Ectodermal cell (in vitro differentiated cells): ENCODE measurements around the gene ABHD5. TPM values are rescaled to one million over a fixed set of nuclear protein-coding genes. Genes with fewer than 3 reads are reported as not detected.
"Not testable (repeated sequence)": the region's sequence is repeated elsewhere in the genome, so short reads cannot be mapped to it uniquely, and the experiment has no call there.

Experiments used
- H3K27ac ChIP-seq: 2 replicates; pipeline ENCODE4 v1.7.0; 2013; ENCODE audit warnings: mild to moderate bottlenecking, low read depth, low read length; ENCODE audit not compliant: insufficient read depth, poor library complexity, severe bottlenecking
- H3K27me3 ChIP-seq: 2 replicates; pipeline ENCODE4 v1.7.0; 2013; ENCODE audit warnings: mild to moderate bottlenecking, low read length; ENCODE audit not compliant: insufficient read depth, control insufficient read depth, poor library complexity, severe bottlenecking
- H3K36me3 ChIP-seq: one replicate; pipeline ENCODE4 v1.7.0; 2013; ENCODE audit warnings: low read length; ENCODE audit not compliant: control insufficient read depth, insufficient read depth
- H3K4me1 ChIP-seq: one replicate; pipeline ENCODE4 v1.7.0; 2013; ENCODE audit warnings: low read length; ENCODE audit not compliant: control insufficient read depth, insufficient read depth
- H3K4me3 ChIP-seq: 2 replicates; pipeline ENCODE4 v1.7.0; 2013; ENCODE audit warnings: low read depth, low read length, control low read depth; ENCODE audit not compliant: insufficient read depth
- H3K9me3 ChIP-seq: 2 replicates; pipeline ENCODE4 v1.7.0; 2013; ENCODE audit warnings: mild to moderate bottlenecking, low read length, moderate library complexity; ENCODE audit not compliant: control insufficient read depth
- WGBS, 2 experiments: methylation state at CpG; one replicate each; pipeline ENCODE4 v1.1.7; 2013; ENCODE audit warnings: missing lambda C conversion rate in 2 of 2; 5-methylcytosine and 5-hydroxymethylcytosine counted together
- polyA plus RNA-seq, 4 experiments: library from polyadenylated mRNA; stranded (reverse); fragments of 50-300 nt; gene quantifications; one replicate each; pipeline ENCODE4 v1.2.3, GENCODE V29; 2013

The ABHD5 gene
- polyA plus RNA-seq (2013, experiment 1 of 4): 12.6 TPM
- polyA plus RNA-seq (2013, experiment 2 of 4): 10.3 TPM
- 9.9 TPM for polyA plus RNA-seq (2013, experiment 3 of 4)
- polyA plus RNA-seq (2013, experiment 4 of 4): 7.3 TPM

GRCh38 chr3:43690400-43691119, at the start of gene ABHD5:
Gene ABHD5 (plus strand): TSS chr3:43690938. CDS start chr3:43690993, 55 bp downstream.
- H3K4me1 ChIP-seq: no peaks in the 10 kb centered on the region
- H3K36me3 ChIP-seq: no peaks in the 10 kb centered on the region
- H3K27ac ChIP-seq: peak within 1 kb of the TSS; percentile 30
- H3K9me3 ChIP-seq: no peaks in the 10 kb centered on the region
- peak within 1 kb of the TSS; percentile 76 for H3K4me3 ChIP-seq
- 1% methylated on average over 71 of the region's 71 CpGs for WGBS, 2 experiments
- H3K27me3 ChIP-seq: peaks cover 8% of the 10 kb centered on the region

- no peaks in the 10 kb centered on the region for H3K9me3 ChIP-seq
- WGBS, 2 experiments: 89 to 90% methylated on average over 4 of the region's 4 CpGs
- H3K4me3 ChIP-seq: no peak overlapping the region
- H3K4me1 ChIP-seq: no peaks in the 10 kb centered on the region
- H3K36me3 ChIP-seq: no peaks in the 10 kb centered on the region
- H3K27me3 ChIP-seq: no peaks in the 10 kb centered on the region
- H3K27ac ChIP-seq: no peak overlapping the region
These were observed 49.2 kb upstream of the ABHD5 start for GRCh38 chr3:43641306-43642114.

- Histone ChIP-seq H3K4me3 (no peak overlapping the region), H3K36me3 (no peaks in the 10 kb centered on the region), H3K9me3 (no peaks in the 10 kb centered on the region), H3K27ac (no peak overlapping the region), H3K27me3 (no peaks in the 10 kb centered on the region), H3K4me1 (no peaks in the 10 kb centered on the region)
- WGBS, 2 experiments: 72% methylated on average over 2 of the region's 2 CpGs
These were observed 46.3 kb upstream of the ABHD5 start for GRCh38 chr3:43644443-43644842.

DNA sequence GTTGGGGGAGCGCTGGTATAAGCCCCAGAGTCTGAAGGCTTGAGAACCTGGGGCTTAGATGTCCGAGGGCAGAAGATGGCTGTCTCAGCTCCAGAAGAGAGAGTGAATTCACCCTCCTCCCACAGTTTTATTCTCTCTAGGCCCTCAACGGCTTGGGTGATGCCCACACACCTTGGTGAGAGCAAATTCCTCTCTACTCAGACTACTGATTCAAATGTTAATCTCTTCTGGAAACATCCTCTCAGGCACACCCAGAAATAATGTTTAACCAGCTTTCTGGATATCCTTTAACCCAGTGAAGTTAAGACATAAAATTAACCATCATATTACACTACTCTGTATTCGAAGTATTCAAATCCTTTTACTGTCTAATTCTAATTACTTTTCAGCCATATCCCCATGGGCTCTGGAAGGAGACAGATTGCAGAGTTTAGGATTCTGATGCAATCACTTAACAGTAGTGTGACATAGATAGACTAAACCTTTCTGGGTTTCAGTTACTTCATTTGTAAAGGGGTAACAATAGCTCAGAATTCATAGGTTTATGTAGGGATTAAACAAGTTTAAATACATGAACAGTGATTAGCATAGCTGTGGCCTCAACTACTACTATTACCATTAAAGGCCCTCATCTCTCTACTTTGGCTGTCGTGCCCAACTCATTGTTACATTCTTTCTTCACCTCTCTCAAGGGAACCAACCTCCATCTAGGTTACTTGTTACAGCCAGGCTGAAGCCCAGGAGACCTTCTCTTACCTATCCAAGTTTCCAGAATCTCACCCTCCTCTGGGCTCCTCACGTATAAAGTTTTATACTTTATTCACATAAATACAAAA, 43.2 kb upstream of the ABHD5 start:
- no peaks in the 10 kb centered on the region for H3K36me3 ChIP-seq
- H3K4me1 ChIP-seq: no peaks in the 10 kb centered on the region
- H3K9me3 ChIP-seq: no peaks in the 10 kb centered on the region
- 70 to 81% methylated on average over 6 of the region's 6 CpGs for WGBS, 2 experiments
- H3K27me3 ChIP-seq: no peaks in the 10 kb centered on the region
- H3K27ac ChIP-seq: no peak overlapping the region
- H3K4me3 ChIP-seq: no peak overlapping the region

DNA sequence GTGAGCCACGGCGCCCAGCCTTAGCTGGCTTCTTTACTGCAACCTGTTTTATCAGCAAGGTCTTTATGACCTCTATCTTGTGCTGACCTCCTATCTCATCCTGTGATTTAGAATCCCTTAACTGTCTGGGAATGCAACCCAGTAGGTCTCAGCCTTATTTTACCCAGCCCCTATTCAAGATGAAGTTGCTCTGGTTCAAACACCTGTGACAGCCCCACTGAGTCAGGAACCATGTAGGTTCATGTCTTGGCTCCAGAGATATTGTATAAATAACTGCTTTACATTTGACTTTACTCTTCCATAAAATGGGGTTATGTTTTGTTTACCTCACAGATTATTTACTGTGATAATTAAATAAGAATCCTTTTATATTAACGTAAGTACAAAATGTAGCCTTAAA, 41.8 kb upstream of the ABHD5 start:
- no peaks in the 10 kb centered on the region for H3K27me3 ChIP-seq
- H3K36me3 ChIP-seq: no peaks in the 10 kb centered on the region
- H3K27ac ChIP-seq: no peak overlapping the region
- H3K9me3 ChIP-seq: no peaks in the 10 kb centered on the region
- H3K4me3 ChIP-seq: no peak overlapping the region
- H3K4me1 ChIP-seq: no peaks in the 10 kb centered on the region
- 96 to 97% methylated on average over 2 of the region's 3 CpGs for WGBS, 2 experiments

DNA sequence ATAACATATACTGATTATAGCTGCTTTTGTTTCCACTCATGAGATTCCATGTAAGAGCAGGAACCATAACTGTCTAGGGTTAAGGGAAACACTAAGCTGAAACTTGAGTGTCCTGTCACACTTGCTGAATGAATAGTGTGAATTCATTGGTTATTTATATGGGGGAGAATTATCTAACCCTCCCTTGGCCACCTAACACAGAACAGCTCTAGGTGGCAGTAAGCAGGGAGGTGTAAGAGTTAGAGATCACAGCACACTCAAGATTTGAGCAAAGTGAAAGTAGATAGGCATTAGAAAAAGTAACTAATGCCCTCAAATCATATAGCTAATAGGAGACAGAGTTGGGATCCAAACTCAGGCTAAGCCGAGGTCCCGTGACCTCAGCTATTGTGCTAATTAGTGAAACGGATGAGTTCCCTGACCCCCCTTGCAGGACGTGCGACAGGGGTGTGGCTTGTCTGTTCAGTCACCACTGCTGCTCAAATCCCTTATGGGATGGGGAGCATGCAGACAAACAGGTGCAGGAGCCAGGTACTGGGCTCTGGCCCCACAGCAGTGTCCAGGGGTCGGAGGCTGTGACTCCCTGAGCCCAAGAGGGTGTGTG, 41.3 kb upstream of the ABHD5 start:
- Histone ChIP-seq H3K36me3 (no peaks in the 10 kb centered on the region), H3K4me1 (no peaks in the 10 kb centered on the region), H3K27me3 (no peaks in the 10 kb centered on the region), H3K27ac (no peak overlapping the region), H3K4me3 (no peak overlapping the region), H3K9me3 (no peaks in the 10 kb centered on the region)
- WGBS, 2 experiments: 49 to 57% methylated on average over 6 of the region's 6 CpGs

- no peaks in the 10 kb centered on the region for H3K4me1 ChIP-seq
- H3K9me3 ChIP-seq: no peaks in the 10 kb centered on the region
- WGBS, 2 experiments: 77 to 95% methylated on average over 1 of the region's 1 CpG
- no peaks in the 10 kb centered on the region for H3K36me3 ChIP-seq
- no peak overlapping the region for H3K4me3 ChIP-seq
- H3K27ac ChIP-seq: no peak overlapping the region
- no peaks in the 10 kb centered on the region for H3K27me3 ChIP-seq
These were observed 40.4 kb upstream of the ABHD5 start for GRCh38 chr3:43650345-43650744.

GRCh38 chr3:43656390-43656789, 34.3 kb upstream of the ABHD5 start:
- WGBS, 2 experiments: 96 to 97% methylated on average over 22 of the region's 22 CpGs
- H3K27me3 ChIP-seq, H3K36me3 ChIP-seq, H3K27ac ChIP-seq, H3K9me3 ChIP-seq, H3K4me3 ChIP-seq, H3K4me1 ChIP-seq: not testable (repeated sequence)

GRCh38 chr3:43659250-43659880, 31.4 kb upstream of the ABHD5 start:
- Histone ChIP-seq H3K9me3 (no peaks in the 10 kb centered on the region), H3K27ac (no peak overlapping the region), H3K4me1 (no peaks in the 10 kb centered on the region), H3K4me3 (no peak overlapping the region), H3K36me3 (no peaks in the 10 kb centered on the region), H3K27me3 (no peaks in the 10 kb centered on the region)
- 89 to 93% methylated on average over 13 of the region's 13 CpGs for WGBS, 2 experiments
